T-helper 17 cell (primary cell): ENCODE results near the gene UBE2I. TPM values are rescaled to one million over a fixed set of nuclear protein-coding genes. Genes with fewer than 3 reads are reported as not detected.
A peak's percentile ranks its signal among the peaks of the same experiment; 100 is the strongest.

Source experiments
- ATAC-seq: fragments of 150-1000 bp; cut with Tn5 transposase; 2 replicates; pipeline ENCODE4 v1.10.0; 2021; ENCODE audit warnings: mild to moderate bottlenecking, moderate library complexity
- DNase-seq, 3 donors: peaks; one replicate each; pipeline versions ENCODE4 v3.0.0 to v3.0.0-alpha.2; 2020 to 2021
- H3K9me3 ChIP-seq: one replicate; pipeline ENCODE4 v1.7.0; 2013; ENCODE audit warnings: low read length, mild to moderate bottlenecking; ENCODE audit not compliant: control insufficient read depth, poor library complexity, severe bottlenecking
- H3K27ac Mint-ChIP-seq: one replicate; pipeline ENCODE4 v1.8.0; 2022; ENCODE audit warnings: mild to moderate bottlenecking, moderate library complexity, mixed read lengths
- H3K27me3 Mint-ChIP-seq: one replicate; pipeline ENCODE4 v1.8.0; 2022; ENCODE audit warnings: mixed read lengths
- H3K36me3 Mint-ChIP-seq: one replicate; pipeline ENCODE4 v1.8.0; 2022; ENCODE audit warnings: low read depth, mixed read lengths
- H3K4me1 Mint-ChIP-seq: one replicate; pipeline ENCODE4 v1.8.0; 2022; ENCODE audit warnings: mild to moderate bottlenecking, mixed read lengths
- H3K4me3 Mint-ChIP-seq: one replicate; pipeline ENCODE4 v1.8.0; 2022; ENCODE audit warnings: mild to moderate bottlenecking, moderate library complexity, mixed read lengths
- total RNA-seq, 4 donors: library from RNA in 2 of 4; stranded (reverse) in 2 of 4; gene quantifications; one replicate each; pipeline ENCODE4 v1.2.3 and lab custom pipeline; 2022 to 2026

The UBE2I gene
- total RNA-seq, 2 donors from 2014 or later: 233 to 249 TPM

DNA sequence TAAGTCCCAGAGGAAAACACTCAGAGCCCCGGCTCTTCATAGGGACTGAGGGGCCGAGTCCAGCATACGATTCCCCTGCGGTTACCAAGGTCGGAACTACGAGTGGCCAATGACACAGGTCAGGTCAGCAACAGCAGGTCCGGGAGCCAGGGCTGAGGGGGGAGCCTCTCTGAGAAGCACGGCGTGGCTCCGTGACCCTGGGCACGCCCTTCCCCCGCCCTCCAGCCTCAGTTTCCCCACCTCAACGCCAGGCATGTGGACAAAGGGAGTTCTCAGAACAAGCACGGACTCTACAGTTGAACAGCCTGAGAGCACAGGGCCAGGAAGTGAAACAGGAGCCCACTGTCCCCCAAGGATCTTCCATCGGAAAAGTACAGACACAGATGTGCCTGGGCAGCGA lies 27.9 kb upstream of the UBE2I start:
- Mint-ChIP-seq H3K27me3 (peaks cover 28% of the 10 kb centered on the region), H3K36me3 (no peaks in the 10 kb centered on the region), H3K4me3 (no peak overlapping the region), H3K27ac (no peak overlapping the region), H3K4me1 (no peaks in the 10 kb centered on the region)
- no peaks in the 10 kb centered on the region for H3K9me3 ChIP-seq
- DNase-seq (no peak), ATAC-seq (no peak)

DNA sequence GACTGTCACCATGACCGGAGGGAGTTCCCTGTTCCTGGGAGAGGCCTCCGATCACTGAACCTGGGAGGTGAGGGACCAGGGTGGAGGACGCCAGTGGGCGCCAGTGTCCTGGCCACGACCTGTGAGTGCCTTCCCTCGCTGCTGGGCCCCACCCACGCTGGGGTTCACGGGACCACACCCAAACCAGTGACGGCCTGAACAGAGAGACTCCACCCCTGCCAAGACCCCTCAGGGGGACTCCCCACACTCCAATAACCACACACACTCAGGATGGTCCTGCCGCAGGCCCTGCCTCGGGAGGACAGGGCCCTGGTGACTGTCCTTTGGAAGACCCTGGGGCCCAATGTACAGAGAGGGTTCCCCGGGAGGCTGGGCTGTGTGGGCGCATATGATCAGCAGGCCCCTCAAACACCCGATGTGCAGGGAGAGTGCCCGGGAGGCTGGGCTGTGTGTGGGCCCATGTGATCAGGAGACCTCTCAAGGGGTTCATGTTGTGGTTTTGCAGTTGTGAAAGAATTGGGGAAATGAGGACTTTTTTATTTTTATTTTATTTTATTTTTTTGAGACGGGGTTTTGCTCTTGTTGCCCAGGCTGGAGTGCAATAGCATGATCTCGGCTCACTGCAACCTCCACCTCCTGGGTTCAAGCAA lies 27.0 kb upstream of the UBE2I start:
- no peak overlapping the region for H3K4me3 Mint-ChIP-seq
- no peaks in the 10 kb centered on the region for H3K36me3 Mint-ChIP-seq
- H3K9me3 ChIP-seq: no peaks in the 10 kb centered on the region
- H3K4me1 Mint-ChIP-seq: no peaks in the 10 kb centered on the region
- ATAC-seq (no peak), DNase-seq (no peak)
- H3K27ac Mint-ChIP-seq: no peak overlapping the region
- peaks cover 26% of the 10 kb centered on the region for H3K27me3 Mint-ChIP-seq

DNA sequence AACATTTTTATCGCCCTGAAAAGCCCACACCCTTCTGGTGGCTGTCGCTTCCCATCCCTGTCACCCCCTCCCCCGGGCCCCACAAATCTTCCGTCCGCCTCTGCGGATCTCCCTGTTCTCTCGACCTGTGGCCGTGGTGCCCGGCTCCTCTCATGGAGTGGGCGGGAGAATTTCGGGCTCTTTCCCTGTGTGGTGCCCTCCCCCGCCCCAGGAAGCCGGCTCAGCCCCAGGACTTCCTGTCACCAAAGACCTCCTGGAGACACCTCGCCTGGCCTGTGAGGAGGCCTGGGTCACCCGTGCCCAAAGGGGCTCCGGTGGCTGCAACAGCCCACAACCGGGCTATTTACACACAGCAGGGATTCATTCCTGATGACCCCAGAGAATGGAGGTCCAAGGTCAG lies 26.1 kb upstream of the UBE2I start:
- H3K27ac Mint-ChIP-seq: no peak overlapping the region
- no peaks in the 10 kb centered on the region for H3K4me1 Mint-ChIP-seq
- no peaks in the 10 kb centered on the region for H3K9me3 ChIP-seq
- no peak for ATAC-seq
- no peak overlapping the region for H3K4me3 Mint-ChIP-seq
- H3K27me3 Mint-ChIP-seq: peaks cover 23% of the 10 kb centered on the region
- no peaks in the 10 kb centered on the region for H3K36me3 Mint-ChIP-seq
- DNase-seq: no peak

DNA sequence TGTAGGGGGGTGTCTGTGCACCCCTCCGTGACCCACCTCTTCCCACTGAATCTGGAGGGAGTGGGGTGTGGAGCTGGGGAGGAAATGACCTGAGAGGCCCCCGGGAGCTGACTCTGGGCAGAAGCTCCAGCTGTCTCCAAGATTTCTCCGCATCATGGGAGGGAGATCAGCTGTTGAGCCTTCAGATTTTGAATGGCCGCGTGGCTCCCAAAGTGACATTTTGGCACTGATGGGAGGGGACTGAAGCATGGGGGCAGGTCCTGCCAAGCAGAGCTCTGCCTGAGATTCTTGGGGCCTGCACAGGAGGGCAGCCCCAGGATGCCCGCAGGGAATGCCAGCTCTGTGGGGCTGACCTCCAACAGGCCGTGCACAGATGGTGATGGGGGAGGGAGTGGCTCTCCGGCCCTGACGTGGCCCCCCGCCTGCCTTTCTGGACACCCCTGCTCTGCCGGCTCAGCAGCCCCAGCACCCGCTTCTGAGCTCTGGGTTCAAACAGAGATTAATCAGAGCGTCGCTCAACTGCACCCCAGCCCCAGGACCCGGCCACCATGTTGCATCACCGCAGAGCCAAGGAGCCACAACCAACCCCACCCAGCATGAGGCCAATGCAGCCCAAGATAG lies 25.3 kb upstream of the UBE2I start:
- Mint-ChIP-seq H3K4me3 (no peak overlapping the region), H3K4me1 (no peaks in the 10 kb centered on the region)

DNA sequence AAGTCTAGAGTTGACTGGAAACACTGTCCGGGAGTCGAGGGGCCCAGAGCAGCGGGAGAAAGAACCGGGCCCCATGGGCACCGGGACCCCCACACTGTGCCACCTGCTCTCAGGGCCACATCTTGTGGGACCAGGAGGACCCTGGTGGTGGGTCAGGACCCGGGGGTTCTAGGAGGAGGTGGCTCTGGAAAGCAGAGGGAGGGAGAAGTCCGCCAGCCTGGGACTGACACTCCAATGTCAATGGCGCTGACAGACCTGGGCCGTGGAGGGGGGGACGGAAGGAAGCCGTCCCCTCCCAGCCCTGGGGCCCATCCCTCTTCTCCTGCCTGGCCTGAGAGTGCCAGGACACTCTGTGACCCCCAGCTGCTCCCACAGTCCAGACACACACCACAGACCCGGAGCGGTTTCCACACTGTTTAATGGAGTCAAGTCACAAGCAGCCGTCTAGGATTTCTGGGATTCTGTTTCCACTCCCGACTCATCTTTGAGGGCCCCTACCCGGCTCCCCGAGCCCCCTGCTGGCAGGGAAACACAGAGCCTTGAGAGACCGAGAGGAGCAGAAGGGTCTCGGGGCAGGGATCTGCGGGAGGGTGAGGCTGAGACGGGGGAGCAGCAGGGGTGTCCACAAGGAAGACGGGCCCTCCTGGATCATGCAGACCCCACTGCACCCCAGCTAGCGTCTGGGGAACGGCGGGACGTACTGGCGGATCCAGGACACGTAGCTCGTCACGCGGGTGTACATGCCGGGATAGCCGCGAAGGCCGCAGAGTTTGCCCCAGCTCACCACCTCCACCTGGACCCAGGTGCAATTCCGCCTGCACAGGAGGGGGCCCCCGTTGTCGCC lies 23.5 kb upstream of the UBE2I start:
- peaks cover 33% of the 10 kb centered on the region for H3K27me3 Mint-ChIP-seq
- no peaks in the 10 kb centered on the region for H3K4me1 Mint-ChIP-seq
- H3K9me3 ChIP-seq: no peaks in the 10 kb centered on the region
- no peak overlapping the region for H3K27ac Mint-ChIP-seq
- no peak overlapping the region for H3K4me3 Mint-ChIP-seq
- no peak for DNase-seq
- H3K36me3 Mint-ChIP-seq: no peaks in the 10 kb centered on the region
- no peak for ATAC-seq

More for the DNA sequence above, 25.3 kb upstream of the UBE2I start:
- ATAC-seq (no peak), DNase-seq (no peak)
- no peaks in the 10 kb centered on the region for H3K36me3 Mint-ChIP-seq
- no peaks in the 10 kb centered on the region for H3K9me3 ChIP-seq
- peaks cover 23% of the 10 kb centered on the region for H3K27me3 Mint-ChIP-seq
- no peak overlapping the region for H3K27ac Mint-ChIP-seq

DNA sequence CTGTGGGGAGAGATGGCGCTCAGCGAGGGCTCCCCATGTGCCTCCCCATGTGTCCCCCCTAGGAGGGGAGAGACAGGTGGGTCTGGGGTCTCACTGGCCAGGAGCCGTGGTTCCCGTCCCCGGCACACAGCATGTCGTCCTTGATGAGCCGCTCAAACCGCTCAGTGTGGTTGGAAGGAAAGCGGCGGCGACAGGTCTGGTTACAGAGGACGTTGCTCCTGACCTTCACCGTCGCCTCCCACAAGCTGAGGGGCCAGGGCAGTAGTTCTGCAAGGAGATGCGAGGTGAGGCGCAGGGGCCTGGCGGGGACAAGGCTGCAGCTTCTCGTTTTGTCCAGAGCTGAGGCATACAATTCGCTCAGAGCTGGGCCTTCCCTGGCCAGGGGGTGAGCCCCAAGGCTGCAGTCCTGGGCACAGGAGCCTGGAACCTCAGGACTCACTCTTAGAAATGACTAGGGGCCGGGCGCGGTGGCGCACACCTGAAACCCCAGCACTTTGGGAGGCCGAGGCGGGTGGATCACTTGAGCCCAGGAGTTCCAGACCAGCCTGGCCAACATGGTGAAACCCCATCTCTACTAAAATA lies 22.8 kb upstream of the UBE2I start:
- Mint-ChIP-seq H3K36me3 (no peaks in the 10 kb centered on the region), H3K4me1 (no peaks in the 10 kb centered on the region), H3K4me3 (no peak overlapping the region), H3K27ac (no peak overlapping the region), H3K27me3 (peaks cover 39% of the 10 kb centered on the region)
- DNase-seq (no peak), ATAC-seq (no peak)
- H3K9me3 ChIP-seq: no peaks in the 10 kb centered on the region

DNA sequence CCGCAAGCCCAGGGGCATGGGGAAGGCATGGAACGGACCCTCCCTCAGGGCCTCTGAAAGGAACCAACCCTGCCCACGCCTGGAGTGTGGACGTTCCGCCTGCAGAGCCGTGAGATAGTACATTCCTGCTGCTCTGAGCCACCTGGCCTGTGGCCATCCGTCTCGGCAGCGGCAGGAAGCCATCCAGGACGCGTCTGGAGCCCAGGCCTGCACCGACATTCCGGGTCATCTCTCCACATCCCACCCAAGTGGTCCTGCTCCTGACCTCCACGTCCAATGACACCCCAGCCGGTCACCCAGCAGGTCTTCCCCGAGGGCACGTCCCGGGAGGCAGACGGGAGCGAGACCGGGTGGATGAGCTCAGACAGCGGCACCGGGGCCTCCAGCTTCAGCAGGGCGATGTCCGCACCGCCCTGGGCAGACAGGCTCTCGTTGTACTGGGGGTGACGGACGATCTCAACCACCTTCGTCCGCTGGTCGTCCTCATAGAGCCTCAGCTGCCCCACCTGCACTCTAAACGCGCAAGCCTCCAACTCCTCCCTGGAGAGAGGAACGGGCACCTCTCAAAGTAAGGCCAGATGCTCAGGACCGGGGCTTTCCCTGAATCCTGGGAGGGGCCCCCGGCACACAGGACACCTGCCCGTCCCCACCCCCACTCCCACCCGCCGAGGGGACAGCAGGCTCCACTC lies 21.3 kb upstream of the UBE2I start:
- no peak overlapping the region for H3K4me3 Mint-ChIP-seq
- peaks cover 44% of the 10 kb centered on the region for H3K27me3 Mint-ChIP-seq
- no peak overlapping the region for H3K27ac Mint-ChIP-seq
- ATAC-seq (no peak), DNase-seq (no peak)
- H3K36me3 Mint-ChIP-seq: no peaks in the 10 kb centered on the region
- no peaks in the 10 kb centered on the region for H3K9me3 ChIP-seq
- H3K4me1 Mint-ChIP-seq: no peaks in the 10 kb centered on the region

DNA sequence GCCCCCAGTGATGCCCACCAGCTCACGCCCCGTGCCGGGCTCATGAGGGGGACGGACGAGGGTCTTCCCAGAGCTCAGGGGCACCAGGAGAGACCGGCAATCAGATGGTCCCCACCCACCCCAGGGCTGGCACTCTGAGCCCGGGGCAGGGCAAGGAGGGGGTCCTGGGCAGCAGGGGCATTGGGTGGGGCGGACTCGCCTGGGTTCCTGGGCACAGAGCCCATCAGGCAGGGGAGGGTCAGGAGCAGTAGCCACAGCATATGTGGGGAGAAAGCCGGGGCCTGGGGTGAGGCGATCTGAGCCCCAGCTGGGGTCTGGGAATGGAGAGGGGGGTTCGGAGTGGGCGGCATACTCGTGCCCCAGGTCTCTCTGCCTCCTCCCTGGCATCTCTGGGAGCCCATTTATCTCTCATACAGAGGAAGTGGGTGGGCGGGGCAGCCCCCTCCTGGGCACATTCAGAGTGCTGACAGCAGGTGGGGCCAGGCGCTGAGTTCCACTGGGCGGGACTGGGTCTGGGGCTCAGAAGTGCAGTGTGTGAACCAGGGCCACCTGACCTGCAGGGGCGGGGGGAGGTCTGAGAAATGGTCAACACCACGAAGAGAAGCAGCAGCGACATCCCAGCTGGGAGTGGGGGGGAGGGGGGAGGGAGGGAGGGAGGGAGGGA lies 20.5 kb upstream of the UBE2I start:
- no peaks in the 10 kb centered on the region for H3K9me3 ChIP-seq

DNA sequence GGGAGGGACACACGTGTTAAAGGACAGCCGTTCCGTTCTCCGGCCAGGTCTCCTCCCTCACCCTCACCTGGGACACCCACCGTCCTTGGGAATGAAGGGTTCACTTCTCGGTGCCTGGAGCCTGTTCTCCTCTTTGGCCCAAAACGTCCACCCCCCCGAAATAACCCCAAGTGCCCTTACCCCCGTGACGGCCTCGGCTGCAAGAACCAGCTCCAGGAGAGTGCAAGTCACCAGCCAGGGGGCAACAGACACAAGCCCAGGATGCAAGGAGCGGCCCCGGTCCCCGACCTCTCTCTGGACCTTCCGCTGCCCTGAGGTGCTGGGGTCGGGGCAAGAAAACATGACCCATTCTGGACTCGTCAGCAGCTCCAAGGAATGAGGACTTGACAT lies 20.0 kb upstream of the UBE2I start:
- H3K9me3 ChIP-seq: no peaks in the 10 kb centered on the region
- no peaks in the 10 kb centered on the region for H3K36me3 Mint-ChIP-seq
- no peak overlapping the region for H3K27ac Mint-ChIP-seq
- no peak for DNase-seq
- H3K27me3 Mint-ChIP-seq: peaks cover 44% of the 10 kb centered on the region
- ATAC-seq: no peak
- no peaks in the 10 kb centered on the region for H3K4me1 Mint-ChIP-seq
- H3K4me3 Mint-ChIP-seq: no peak overlapping the region

More for the DNA sequence above, 20.5 kb upstream of the UBE2I start:
- Mint-ChIP-seq H3K4me3 (no peak overlapping the region), H3K36me3 (no peaks in the 10 kb centered on the region), H3K27me3 (peaks cover 39% of the 10 kb centered on the region), H3K4me1 (no peaks in the 10 kb centered on the region), H3K27ac (no peak overlapping the region)
- peak; percentile 45 for ATAC-seq
- no peak for DNase-seq

DNA sequence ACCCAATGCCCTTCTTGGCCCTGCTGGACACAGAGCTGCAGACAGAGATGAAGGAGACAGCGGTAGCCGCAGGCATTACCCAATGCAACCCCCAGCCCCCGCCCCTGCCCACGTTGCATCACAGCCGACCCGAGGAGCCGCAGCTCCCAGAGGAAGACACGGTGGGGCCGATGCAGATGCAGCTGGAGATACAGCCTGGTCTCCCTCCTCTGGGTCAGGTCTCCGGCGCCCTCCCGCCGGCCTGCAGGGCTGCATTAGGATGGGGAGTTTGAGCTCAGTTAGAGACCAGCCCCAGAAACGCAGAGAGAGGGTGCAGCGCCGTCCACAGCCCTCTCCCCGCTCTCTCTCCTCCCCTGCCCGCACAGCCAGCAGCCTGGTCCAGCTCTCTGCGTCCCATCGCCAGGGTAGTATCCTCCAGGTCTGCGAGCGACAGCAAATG lies 19.4 kb upstream of the UBE2I start:
- H3K27ac Mint-ChIP-seq: no peak overlapping the region
- H3K36me3 Mint-ChIP-seq: no peaks in the 10 kb centered on the region
- ATAC-seq (no peak), DNase-seq (no peak)
- H3K4me1 Mint-ChIP-seq: no peaks in the 10 kb centered on the region
- H3K27me3 Mint-ChIP-seq: peaks cover 46% of the 10 kb centered on the region
- H3K9me3 ChIP-seq: no peaks in the 10 kb centered on the region
- no peak overlapping the region for H3K4me3 Mint-ChIP-seq

DNA sequence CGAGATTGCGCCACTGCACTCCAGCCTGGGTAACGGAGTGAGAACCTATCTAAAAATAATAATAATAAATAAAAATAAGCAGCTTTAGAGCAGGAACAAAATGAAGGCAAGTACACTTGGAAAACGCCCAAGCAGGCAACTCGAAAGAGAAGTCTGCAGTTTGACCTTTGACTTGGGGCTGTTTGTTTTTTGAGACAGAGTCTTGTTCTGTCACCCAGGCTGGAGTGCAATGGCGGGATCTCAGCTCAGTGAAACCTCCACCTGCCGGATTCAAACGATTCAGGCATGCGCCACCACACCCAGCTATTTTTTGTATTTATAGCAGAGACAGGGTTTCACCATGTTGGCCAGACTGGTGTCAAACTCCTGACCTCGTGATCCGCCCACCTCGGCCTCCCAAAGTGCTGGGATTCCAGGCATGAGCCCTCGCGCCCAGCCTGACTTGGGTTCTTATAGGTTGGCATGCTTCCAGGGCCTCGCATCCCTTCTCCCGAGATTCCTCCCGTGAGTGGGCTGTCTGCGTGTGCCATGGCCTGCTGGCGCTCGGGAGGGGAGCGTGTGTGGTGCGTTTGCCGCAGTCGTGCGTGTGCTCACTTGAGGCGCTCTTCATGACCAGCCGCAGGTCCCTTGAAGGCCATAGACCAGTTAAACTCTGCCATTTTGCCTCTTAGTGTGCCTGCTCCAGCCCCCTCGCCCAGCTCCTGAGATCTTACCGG lies 18.4 kb upstream of the UBE2I start:
- Mint-ChIP-seq H3K4me3 (no peak overlapping the region), H3K27ac (no peak overlapping the region), H3K27me3 (peaks cover 45% of the 10 kb centered on the region), H3K36me3 (no peaks in the 10 kb centered on the region), H3K4me1 (no peaks in the 10 kb centered on the region)
- ATAC-seq (no peak), DNase-seq (no peak)
- H3K9me3 ChIP-seq: no peaks in the 10 kb centered on the region

DNA sequence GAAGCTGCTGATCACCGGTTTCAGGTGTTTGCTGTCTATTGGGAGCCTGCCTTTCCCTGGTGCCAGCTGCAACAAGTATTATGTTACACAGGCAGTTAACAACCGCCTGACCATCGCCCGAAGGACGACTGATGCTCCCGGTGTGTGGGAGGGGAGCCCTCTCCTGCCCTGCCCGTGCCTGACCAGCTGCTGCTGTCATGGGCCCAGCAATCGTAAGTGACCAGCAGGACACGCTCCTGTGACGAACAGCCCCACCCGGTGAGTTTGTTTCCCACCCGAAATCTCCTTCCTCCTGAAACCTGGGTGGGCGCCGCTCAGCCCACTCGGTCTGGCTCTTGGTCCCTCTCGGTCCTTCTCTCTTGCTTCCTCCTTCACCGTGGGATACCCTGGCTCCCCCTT lies 17.9 kb upstream of the UBE2I start:
- Mint-ChIP-seq H3K27me3 (peaks cover 41% of the 10 kb centered on the region), H3K27ac (no peak overlapping the region), H3K4me3 (no peak overlapping the region), H3K4me1 (no peaks in the 10 kb centered on the region), H3K36me3 (no peaks in the 10 kb centered on the region)
- no peaks in the 10 kb centered on the region for H3K9me3 ChIP-seq
- ATAC-seq (no peak), DNase-seq (no peak)
